GM11168 (cell line): ENCODE measurements around the gene CCDC57.

Experiments used
- in situ Hi-C: fragments of 300-500 bp; cut with MboI; formaldehyde crosslinking; loops from one replicate; pipeline ENCODE4 v1.12.0; 2022; ENCODE audit warnings: low sequenced_read_pairs; ENCODE audit not compliant: unreplicated experiment

CCDC57 gene

DNA sequence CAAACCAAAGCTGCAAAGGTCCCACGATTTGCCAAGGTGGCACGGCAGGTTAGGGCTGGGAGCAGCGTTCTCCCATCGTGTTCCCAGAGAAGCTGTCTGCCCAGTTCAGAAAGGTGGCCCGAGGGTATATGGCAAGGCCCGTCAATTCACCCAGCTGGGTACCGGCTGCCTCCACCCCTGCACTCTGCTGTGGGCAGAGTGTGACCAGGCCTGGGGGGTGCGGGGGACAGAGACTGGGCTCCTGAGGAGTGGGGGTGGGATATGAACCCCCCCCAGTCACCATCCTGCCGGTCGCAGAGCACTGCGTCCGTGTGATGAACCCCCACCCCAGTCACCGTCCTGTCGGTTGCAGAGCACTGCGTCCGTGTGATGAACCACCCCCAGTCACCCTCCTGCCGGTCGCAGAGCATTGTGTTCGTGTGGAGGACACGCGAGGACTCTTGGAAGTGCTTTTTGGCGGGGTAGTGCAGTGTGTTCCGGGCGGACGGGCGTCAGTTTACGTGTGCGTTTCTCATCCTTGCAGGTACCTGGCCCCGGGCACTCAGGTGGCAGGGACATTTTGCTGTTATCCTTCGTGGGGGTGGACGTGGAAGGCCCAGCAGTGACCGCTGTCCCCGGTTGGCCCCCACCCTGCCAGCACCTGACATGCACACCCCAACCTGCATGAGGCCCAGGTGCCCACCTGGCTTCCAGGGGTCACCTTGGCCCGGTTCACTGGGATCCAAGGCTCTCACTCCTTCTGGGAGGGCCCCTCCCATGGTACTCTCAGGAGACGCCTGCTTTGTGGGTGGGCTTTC, 111.9 kb downstream of the CCDC57 start:
- in situ Hi-C loops = no loop called here

DNA sequence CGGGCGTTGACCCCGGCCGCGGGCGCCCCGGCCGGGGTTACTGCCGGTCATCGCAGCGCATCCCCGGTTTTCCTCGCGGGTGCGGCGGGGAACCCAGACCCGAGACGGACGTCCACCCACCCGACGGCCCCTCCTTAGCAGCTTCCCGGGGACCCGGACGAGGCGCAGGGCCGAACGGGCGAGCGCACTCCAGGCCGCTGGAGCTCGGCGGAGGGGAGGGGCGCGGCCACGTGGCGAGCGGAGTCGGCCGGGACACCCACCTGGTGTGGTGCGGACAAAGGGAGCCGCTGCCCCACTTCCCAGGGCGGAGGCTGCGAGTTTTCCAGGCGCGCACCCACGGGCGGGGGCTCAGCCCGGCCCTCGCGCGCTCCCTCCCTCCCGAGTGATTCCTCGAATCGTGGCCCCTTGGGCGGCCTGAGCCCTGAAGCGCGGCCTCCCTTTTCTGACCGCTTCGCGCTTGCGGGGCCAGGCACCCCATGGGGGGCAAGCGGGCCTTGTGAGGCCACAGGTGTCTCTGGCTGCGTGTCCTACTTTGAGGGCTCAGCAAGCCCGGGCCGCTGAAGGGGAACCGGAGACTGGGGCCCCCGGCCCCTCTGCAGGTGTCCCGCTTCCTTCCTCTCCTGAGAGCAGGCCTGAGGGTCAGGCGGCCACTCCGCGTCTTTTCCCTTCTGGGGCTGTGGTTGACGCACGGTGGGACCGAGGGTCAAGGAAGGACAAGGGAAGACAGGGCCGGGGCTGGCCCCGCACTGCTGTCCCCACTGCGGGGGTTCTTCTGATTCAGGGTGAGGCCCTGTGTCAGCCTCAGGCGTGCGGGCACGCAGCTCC, 113.5 kb downstream of the CCDC57 start:
- in situ Hi-C loops = no loop called here

DNA sequence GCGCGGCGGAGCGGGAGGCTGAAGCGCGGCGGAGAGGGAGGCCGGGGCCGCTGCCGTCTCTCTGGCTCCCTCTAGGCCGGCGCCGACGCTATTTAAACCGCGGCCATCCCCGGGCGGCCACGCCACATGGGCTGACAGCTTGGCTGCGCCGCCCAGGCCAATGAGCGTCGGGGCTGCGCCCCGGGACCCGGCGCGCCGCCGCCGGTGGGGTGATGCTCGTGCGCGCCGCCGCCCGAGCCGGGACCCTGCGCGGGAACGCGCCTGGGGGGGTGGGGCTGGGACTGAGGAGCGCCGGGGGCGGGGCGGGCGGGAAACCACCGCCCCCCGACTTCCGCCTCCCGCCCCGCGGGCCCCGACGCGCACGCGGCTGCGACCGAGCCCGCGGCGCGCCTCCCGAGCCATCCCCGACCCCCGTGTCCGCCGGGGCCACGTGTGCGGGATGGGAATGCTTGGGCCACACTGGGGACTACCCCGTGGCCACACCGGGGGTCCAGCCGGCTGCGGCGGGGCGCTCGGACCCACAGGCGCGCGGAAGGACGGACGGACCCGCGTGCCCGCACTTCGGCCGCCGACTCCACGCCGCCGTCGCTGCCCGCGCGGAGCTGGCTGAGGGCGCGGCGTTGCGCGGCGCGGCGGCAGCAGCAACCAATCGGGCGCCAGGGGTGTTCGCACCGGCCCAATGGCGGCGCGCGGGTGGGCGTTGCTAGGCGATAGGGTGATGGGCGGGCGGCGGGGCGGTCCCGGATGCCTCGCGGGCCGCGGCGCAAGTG, 114.3 kb downstream of the CCDC57 start, which contains the start of gene FASN:
Gene FASN (minus strand): TSS at position 68 of the 770 bp plus-strand sequence. CDS start 1,791 bp downstream, outside the sequence.
- in situ Hi-C loops = no loop called here

DNA sequence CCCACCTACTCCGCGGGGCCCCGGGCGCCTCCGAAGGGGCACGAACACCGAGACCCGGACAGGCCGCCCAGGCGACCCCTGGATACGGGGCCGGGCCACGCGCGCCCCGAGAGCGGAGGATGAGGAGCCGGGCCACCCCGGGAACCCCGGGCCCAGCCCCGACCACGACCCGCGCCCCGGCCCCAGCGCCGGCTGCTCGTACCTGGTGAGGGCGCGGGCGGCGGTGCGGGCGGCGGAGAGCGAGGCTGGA, 114.8 kb downstream of the CCDC57 start:
- in situ Hi-C loops = no loop called here

DNA sequence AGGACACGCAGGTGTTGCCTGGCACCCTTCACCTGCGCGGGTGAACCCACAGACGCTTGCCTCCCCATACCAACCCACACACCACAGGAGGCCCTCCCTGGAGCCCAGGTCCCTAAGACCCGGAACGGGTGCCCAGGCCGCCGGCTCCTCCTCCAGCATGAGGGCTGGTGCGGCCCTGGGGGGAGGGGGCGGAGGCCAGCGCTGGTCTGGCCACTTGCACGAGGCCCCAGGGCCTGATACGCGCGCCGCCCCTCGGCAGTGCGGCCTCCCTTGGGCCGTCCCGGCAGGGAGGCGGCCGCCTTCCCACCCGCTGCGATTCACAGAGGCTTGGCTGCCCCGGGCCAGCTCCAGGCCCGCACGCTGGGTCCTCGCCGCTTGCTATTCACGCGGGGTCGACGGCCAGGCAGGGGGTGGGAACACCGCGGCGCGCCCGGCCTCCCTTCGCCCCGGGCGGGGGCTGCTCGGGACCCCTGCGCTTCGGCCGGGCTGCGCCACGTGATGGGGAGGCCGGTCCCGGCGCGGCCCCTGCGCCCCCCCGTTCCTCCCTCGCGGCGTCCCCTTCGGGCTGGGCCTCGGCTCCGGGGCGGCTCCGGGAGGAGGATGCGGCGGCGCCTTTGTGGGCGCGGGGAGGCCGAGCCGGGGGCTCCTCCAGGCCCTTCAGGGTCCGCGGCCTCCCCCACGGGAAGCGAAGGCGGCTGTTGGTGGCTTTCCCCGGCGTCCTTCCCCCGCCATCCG, 115.3 kb downstream of the CCDC57 start:
- in situ Hi-C loops = no loop called here

DNA sequence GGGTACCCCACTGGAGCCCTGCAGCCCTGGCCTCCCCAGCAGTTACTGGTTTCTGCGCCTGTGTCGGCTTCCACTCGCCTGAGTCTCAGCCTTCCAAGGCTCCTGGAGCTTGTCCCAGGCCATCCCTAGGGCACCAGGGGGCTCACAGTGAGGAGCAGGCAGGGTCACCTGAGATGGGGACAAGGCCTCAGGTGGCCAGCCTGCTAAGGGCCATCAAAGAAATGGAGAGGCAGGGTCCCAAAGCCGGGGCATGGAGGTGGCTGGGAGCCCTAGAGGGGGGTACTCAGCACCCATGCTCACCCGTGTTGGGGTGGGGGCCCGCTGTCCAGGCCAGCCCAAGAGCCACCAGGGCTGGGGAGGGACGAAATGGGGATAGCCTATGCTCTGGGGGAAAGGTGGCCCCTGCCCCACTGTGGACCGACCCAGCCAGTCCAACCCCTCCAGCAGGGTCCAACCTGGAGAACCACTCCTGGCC, 115.9 kb downstream of the CCDC57 start:
- in situ Hi-C loops = no loop called here

DNA sequence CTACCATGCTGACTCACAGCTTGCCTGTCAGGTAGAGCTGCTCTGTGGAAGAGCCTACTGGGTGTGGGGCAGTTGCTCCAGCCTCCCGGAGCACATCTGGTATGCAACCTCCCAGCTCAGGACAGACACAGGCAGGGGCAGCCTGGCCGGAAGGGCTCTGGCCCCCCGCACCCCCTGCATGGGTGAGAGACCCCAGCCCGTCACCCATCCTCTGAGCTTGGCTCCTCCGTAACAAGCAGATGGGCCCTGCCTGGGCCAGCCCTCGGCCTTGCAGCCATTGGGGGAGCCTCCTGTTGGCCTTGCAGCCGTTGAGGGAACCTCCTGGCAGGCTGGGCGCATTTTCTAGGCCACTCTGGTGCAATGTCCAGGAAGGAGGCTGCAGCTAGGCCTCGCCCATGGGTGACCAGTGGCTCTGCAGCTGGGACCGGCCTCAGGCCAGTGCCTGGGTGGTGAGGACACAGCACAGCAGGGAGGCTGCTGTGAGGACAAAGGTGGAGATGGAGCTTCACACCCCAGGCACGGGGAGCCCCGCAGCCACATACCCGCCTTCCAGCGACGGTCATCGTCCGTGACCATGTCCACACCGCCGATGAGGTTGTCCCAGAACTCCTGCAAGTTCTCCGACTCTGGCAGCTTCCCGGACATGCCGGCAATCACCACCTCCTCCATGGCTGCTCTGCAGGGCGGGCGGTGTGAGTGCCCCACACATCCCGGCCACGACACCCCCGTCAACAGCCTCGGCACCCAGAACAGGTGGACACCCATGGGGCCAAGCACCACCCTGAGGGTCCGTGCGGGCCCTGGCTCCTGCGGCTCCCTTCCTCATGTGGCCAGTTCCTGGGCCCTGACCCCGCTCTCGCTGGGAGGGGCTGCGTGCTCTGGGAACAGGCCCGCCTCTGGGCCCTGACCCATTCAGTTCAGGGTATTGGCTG, 116.6 kb downstream of the CCDC57 start:
- in situ Hi-C loops = no loop called here

DNA sequence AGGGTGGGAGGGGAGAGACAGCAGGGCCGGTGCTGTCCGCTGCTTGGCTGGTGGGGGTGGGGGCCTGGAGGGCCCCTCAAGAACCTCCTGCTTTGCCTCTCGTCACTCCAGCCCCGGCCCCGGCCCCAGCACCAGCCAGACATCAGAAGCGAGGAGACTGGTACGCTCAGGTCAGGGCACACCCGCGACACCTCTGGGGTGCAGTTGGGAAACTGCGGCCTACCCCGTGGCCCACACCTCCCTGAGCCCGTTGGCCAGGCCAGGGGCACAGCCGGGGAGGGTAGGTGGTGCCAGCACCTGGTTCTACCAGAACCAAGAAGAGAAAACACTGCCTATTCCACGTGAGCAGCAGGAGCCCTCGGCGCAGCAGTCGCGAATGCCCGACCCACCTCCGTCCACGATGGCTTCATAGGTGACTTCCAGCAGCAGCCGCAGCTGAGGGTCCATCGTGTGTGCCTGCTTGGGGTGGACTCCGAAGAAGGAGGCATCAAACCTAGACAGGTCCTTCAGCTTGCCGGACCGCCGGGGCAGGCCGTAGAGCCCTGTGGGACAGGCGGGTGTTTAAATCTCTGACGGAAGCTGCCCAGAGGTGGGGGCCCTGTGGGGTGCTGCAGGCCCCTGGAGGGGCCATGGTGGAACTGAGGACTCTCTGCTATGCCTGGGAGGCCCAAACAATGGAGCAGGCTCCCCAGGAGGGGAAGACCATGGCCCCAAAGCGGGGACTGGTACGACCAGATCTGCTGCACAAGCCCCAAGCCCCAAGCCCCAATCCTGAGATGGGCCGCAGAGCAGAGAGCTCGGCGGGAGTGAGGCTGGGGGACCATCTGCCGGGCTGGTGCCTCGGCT, 117.5 kb downstream of the CCDC57 start:
- in situ Hi-C loops = no loop called here

DNA sequence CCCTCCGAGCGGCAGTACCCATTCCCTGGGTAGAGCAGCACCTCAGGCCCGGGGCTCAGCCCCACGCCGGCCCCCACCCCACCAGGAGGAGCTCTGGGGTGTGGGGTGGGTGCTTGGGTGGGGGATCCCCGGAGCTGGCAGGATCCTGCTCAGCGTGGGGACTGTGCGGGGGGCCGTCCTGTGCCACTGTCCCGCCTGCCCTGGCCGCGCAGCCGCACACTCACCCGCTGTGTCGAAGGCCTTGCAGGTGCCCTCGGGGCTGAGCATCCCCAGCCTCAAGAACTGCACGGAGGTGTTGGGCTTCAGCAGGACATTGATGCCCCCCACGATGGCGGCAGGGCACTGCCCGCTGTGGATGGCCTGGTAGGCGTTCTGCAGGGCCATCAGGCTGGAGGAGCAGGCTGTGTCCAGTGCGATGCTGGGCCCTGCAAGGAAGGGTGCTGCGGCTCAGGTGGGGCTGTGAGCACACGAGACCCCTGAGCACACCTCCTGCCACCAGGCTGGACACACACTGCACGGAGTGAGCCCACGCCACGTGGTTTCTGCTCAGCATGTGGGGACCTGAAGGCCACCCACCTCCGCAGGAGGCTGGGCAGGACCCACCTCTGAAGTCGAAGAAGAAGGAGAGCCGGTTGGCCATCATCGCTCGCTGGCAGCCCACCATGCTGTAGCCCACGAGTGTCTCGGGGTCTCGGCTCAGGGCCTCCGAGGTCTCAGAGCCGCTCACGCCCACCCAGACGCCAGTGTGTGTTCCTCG, 119.5 kb downstream of the CCDC57 start:
- in situ Hi-C loops = no loop called here

DNA sequence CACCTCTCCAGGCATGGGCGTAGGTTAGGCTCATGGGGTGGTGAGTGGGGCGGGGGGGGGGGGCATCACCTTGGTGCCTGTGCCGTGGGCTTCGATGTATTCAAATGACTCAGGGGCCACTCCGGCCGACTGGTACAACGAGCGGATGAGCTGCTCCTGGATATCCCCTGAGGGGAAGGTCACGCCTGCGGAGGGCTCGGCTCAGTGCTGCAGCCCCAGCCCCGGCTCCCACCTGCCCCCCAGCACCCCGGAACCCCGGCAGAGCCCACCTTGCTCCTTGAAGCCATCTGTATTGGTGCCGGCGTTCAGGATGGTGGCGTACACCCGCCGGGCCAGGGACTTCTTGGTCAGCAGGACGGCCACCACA, 120.0 kb downstream of the CCDC57 start:
- in situ Hi-C loops = no loop called here

DNA sequence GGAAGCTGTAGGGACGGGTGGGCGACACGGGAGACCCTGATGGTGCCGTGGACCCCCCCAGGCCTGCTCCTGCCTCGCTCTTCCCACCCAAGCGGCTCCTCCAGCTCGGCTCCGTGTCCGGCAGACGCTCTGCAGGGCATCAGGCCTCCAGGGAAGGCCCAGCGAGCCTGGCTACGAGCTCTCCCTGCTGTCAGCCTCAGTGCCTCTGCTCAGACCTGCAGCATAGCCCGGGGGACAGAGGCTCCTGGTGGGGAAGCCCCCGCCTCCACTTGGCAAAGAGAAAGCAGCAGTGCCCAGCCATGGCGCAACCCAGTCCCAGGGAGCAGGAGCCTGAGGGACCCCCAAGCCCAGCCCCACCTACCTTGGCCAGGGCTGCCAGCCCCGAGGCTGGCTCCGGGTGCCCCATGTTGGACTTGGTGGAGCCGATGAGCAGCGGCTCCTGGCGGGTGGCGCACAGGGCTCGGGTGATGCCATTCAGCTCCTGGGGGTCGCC, 120.5 kb downstream of the CCDC57 start:
- in situ Hi-C loops = no loop called here

DNA sequence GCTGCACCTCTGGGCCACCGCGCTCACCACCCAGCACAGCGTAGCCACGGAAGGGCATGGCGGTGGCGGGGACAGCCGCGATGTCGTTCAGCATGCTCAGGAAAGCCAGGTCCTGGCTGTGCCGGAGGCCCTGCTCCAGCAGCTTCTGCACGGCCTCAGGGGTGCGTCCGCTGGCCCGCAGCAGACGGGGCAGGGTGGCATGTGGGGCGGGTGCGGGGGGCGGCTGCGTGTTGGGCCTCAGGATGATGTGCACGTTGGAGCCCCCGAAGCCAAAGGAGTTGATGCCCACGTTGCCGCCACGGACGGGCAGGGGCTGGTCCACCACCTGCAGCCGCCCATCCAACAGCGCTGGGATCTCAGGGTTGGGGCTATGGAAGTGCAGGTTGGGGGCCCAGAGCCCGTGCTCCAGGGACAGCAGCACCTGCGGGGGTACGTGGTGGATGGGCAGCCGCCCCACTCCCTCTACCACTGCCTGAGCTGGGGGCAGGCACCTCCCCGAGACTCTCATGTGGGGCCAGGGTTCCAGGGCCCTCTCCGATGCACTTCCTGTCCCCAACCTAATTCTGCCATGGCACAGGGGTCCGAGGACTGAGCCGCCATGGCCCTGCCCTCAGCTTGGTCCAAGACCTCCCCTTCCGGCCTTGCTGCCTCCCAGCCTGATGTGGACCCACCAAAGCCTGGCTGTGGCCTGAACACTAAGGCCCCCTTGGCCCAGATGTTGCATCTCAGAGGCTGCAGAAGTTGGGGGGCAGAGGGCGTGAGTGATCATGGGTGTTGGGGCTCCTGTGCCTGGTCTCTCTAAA, 121.2 kb downstream of the CCDC57 start:
- in situ Hi-C loops = no loop called here

DNA sequence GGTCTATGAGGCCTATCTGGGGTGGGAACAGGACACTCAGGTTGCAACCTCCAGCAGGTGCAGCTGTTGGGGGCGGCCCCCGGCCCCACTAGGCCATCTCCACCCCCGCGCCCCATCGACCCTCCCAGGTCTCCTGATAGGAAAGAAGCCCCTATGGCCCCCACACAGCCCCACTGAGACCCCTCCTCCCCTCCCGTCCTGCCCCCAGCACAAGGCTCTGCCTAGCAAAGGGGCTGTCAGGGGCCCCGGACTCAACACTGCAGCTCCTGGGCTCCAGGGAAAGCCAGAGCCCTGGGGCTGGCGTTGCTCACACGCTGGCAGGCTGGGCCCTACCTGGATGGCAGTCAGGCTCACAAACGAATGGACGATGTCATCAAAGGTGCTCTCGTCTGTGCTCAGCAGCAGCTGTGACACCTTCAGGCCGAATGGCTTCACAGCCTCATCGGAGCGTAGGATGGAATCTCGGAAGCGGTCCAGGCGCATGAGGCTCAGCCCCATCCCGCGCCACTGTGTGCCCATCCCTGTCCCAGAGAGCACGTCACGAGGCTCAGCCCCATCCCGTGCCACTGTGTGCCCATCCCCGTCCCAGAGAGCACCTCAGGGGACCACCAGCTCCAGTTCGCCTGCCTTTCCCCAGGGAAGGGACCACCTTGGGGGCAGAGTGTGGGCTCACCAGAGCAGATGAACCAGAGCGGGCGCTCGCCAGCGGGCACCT, 121.9 kb downstream of the CCDC57 start:
- in situ Hi-C loops = no loop called here

DNA sequence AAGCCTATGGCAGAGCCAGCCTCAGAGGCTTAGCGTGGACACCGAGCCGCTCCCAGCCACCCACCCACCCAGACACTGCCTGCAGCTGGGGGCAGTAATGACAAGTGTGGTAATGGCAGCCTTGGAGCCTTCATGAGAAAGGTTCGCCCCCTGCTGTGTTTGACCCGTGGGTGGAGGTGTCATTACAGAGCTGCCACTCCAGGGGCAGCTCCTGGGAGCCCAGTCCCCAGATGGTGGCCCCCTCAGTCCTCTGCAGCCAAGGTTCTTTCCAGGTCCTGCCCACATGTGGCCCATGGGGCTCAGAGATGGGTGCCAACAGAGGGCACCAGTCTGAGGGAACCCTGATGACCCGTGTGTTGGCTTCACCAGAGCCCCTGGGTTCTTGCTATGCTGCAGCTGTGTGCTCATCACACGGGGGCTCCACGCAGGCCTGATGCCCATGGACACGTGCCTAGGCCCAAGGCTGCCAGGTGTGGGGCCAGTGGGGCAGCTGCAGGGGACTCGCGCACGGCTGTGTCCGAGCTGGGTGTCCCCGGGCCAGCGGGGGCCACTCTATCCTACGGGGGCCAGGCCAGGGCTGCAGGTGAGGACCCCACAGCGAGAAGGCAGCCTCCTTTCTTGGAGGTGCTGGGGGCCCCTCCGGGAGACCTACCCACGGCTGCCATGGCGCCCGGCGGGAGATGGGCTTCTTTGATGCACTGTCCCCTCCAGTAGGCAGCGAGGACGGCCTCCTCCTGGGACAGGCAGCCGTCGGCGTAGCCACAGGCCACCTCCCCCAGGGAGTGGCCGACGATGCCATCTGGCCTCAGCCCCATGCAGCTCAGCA, 122.7 kb downstream of the CCDC57 start:
- in situ Hi-C loops = no loop called here
